MM.1S (cell line): ENCODE results near the gene CPN2.

Experiments used
- CTCF ChIP-seq: fragments of 300-600 bp; sonication (generic); IDR thresholded peaks from 2 replicates; pipeline ENCODE4 v1.5.1; 2016; ENCODE audit warnings: antibody characterized with exemption, low read length, mixed read lengths
- EZH2phosphoT487 ChIP-seq: fragments of 300-600 bp; sonication (generic); IDR thresholded peaks from 2 replicates; pipeline ENCODE4 v1.6.1; 2018; ENCODE audit warnings: antibody characterized with exemption, low read length

GRCh38 chr3:194332858-194333211, 18.3 kb downstream of the CPN2 start:
- TF ChIP-seq CTCF (no peak), EZH2phosphoT487 (no peak)
